Measurements from ENCODE around the gene BORCS5. TPM values are rescaled to one million over a fixed set of nuclear protein-coding genes. Genes with fewer than 3 reads are reported as not detected.

The BORCS5 gene
- total and polyA plus RNA-seq, 3 donors from 2014 or later, result 20.3 to 46.3 (median 22.8) TPM

- intact Hi-C loops (cut with DNase I; ENCODE audit: low total_unique reads), result no loop called here
- Histone ChIP-seq H3K27ac (no peak overlapping the region), H3K4me3 (no peak overlapping the region), H3K27me3 (no peaks in the 10 kb centered on the region), H3K9me3 (no peaks in the 10 kb centered on the region), H3K4me1 (no peaks in the 10 kb centered on the region), H3K36me3 (ENCODE audit: low read depth, missing control alignments) (no peaks in the 10 kb centered on the region)
- TF ChIP-seq CTCF (IDR thresholded peaks at IDR 0.05), result no peak
- TF ChIP-seq POLR2A (IDR thresholded peaks at IDR 0.05), result no peak
- WGBS, 2 donors, result 82 to 88% methylated on average over 4 of the region's 4 CpGs
- DNase-seq, result no peak
Observed at GRCh38 chr12:12433203-12433731, 76.4 kb downstream of the BORCS5 start.

- intact Hi-C loops (cut with DNase I; ENCODE audit: low total_unique reads), result no loop called here
- WGBS, 2 donors, result 96% methylated on average over 2 of the region's 2 CpGs
- H3K27ac ChIP-seq, result no peak overlapping the region
- no peaks in the 10 kb centered on the region for H3K9me3 ChIP-seq
- H3K4me3 ChIP-seq, result no peak overlapping the region
- TF ChIP-seq POLR2A (IDR thresholded peaks at IDR 0.05), result no peak
- no peak for TF ChIP-seq CTCF (IDR thresholded peaks at IDR 0.05)
- DNase-seq, result no peak
- no peaks in the 10 kb centered on the region for H3K36me3 ChIP-seq (ENCODE audit: low read depth, missing control alignments)
- H3K4me1 ChIP-seq, result peaks cover 4% of the 10 kb centered on the region
- no peaks in the 10 kb centered on the region for H3K27me3 ChIP-seq
Observed at GRCh38 chr12:12436831-12437345, 80.0 kb downstream of the BORCS5 start.

- no peak overlapping the region for H3K27ac ChIP-seq
- WGBS, 2 donors, result 81 to 88% methylated on average over 6 of the region's 6 CpGs
- no peak for DNase-seq
- no peaks in the 10 kb centered on the region for H3K27me3 ChIP-seq
- no peak overlapping the region for H3K4me3 ChIP-seq
- H3K4me1 ChIP-seq, result peaks cover 16% of the 10 kb centered on the region
- TF ChIP-seq CTCF (IDR thresholded peaks at IDR 0.05) (no peak), POLR2A (IDR thresholded peaks at IDR 0.05) (no peak)
- H3K36me3 ChIP-seq (ENCODE audit: low read depth, missing control alignments), result no peaks in the 10 kb centered on the region
- intact Hi-C loops (cut with DNase I; ENCODE audit: low total_unique reads), result no loop called here
- no peaks in the 10 kb centered on the region for H3K9me3 ChIP-seq
Observed at GRCh38 chr12:12439636-12440035, 82.8 kb downstream of the BORCS5 start.

GRCh38 chr12:12440784-12441428, 84.0 kb downstream of the BORCS5 start:
- Histone ChIP-seq H3K4me3 (no peak overlapping the region), H3K36me3 (ENCODE audit: low read depth, missing control alignments) (no peaks in the 10 kb centered on the region), H3K9me3 (no peaks in the 10 kb centered on the region), H3K27me3 (no peaks in the 10 kb centered on the region), H3K4me1 (peaks cover 16% of the 10 kb centered on the region), H3K27ac (peak overlapping the region in 1 of 2 donors; percentile 23)
- TF ChIP-seq POLR2A (IDR thresholded peaks at IDR 0.05) (no peak), CTCF (IDR thresholded peaks at IDR 0.05) (no peak)
- 95 to 98% methylated on average over 4 of the region's 4 CpGs for WGBS, 2 donors
- intact Hi-C loops (cut with DNase I; ENCODE audit: low total_unique reads), result no loop called here
- DNase-seq, result no peak

- no peaks in the 10 kb centered on the region for H3K36me3 ChIP-seq (ENCODE audit: low read depth, missing control alignments)
- WGBS, 2 donors, result 91 to 94% methylated on average over 2 of the region's 2 CpGs
- no peaks in the 10 kb centered on the region for H3K9me3 ChIP-seq
- TF ChIP-seq CTCF (IDR thresholded peaks at IDR 0.05), result no peak
- no peak for TF ChIP-seq POLR2A (IDR thresholded peaks at IDR 0.05)
- no peak overlapping the region for H3K4me3 ChIP-seq
- no peak for DNase-seq
- peak overlapping the region; percentile 23 to 73 for H3K27ac ChIP-seq
- H3K27me3 ChIP-seq, result no peaks in the 10 kb centered on the region
- H3K4me1 ChIP-seq, result peaks cover 16% of the 10 kb centered on the region
- intact Hi-C loops (cut with DNase I; ENCODE audit: low total_unique reads), result no loop called here
Observed at GRCh38 chr12:12441429-12441807, 84.5 kb downstream of the BORCS5 start.

Data from testis (tissue), 3 donors.